Measurements from ENCODE around the gene KLHDC7B.

KLHDC7B gene

DNA sequence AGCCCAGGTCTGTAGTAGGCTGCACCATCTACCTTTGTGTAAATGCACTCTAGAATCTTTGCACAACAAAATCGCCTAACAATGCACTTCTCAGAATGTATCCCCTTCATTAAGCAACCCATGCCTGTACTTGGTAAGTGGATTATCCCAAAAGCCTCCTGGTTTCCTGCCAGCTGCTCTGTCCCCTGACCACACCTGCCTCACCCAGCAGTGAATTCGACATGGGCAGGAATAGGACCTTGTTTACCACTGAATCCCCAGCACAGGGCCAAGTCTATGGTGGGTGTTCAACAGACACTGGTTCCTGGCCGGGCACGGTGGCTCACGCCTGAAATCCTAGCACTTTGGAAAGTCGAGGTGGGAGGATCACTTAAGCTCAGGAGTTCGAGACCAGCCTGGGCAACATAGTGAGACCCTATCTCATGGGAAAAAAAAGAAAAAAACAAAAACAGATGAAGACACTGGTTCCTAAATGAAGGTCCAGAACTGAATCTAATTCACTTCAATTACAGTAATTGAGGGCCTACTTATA is 22.1 kb downstream of the KLHDC7B start:
- H3K27ac ChIP-seq: peak overlapping the region; percentile 72
- TF ChIP-seq, protein P1, sequence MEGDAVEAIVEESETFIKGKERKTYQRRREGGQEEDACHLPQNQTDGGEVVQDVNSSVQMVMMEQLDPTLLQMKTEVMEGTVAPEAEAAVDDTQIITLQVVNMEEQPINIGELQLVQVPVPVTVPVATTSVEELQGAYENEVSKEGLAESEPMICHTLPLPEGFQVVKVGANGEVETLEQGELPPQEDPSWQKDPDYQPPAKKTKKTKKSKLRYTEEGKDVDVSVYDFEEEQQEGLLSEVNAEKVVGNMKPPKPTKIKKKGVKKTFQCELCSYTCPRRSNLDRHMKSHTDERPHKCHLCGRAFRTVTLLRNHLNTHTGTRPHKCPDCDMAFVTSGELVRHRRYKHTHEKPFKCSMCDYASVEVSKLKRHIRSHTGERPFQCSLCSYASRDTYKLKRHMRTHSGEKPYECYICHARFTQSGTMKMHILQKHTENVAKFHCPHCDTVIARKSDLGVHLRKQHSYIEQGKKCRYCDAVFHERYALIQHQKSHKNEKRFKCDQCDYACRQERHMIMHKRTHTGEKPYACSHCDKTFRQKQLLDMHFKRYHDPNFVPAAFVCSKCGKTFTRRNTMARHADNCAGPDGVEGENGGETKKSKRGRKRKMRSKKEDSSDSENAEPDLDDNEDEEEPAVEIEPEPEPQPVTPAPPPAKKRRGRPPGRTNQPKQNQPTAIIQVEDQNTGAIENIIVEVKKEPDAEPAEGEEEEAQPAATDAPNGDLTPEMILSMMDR (IDR thresholded peaks at IDR 0.05): no peak
- TF ChIP-seq ZFX (IDR thresholded peaks at IDR 0.05; ENCODE audit: borderline replicate concordance): no peak

DNA sequence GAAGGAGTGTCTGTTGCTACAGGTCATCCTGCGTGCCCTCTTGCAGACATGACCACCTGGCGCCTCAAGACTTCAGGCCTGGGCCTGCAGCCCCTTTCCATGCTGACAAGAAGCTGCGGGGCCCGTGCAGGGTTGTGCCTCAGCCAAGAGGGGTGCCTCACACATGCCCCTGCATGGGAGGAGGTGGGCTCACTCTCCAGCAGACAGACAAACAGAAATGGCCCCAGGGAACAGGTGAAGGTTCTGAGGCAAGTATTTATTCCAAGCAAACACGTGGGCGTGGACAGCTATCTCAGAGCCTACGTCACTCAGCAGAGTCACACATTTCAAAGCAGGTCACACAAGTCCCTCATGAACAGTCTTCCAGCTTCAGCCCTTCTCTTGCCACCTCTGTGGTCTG is 22.9 kb downstream of the KLHDC7B start:
- H3K27ac ChIP-seq: peak overlapping the region; percentile 72
- TF ChIP-seq, protein P1 (IDR thresholded peaks at IDR 0.05): no peak
- no peak for TF ChIP-seq ZFX (IDR thresholded peaks at IDR 0.05; ENCODE audit: borderline replicate concordance)

DNA sequence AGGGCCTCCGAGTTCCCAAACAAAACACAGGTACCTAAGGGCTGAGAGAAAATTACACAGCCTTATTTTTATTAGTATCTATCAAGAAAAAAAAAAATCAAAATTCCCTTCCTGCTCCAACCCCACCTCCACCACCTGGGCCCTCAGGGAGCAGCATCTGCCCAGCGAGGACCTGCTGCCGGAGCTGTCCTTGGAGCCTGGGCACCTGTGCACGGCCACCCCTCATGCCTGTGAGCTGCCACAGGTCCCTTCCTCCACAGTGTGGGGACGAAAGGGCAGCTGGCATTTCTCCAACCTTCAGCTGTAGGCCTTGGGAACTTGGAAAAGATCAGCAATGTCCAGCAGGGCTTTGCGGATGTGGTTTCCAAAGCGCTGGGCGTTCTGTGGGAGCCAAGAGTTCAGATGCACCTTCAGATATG is 23.4 kb downstream of the KLHDC7B start:
- TF ChIP-seq ZFX (IDR thresholded peaks at IDR 0.05; ENCODE audit: borderline replicate concordance): no peak
- TF ChIP-seq, protein P1 (IDR thresholded peaks at IDR 0.05): no peak
- peak overlapping the region; percentile 72 for H3K27ac ChIP-seq

DNA sequence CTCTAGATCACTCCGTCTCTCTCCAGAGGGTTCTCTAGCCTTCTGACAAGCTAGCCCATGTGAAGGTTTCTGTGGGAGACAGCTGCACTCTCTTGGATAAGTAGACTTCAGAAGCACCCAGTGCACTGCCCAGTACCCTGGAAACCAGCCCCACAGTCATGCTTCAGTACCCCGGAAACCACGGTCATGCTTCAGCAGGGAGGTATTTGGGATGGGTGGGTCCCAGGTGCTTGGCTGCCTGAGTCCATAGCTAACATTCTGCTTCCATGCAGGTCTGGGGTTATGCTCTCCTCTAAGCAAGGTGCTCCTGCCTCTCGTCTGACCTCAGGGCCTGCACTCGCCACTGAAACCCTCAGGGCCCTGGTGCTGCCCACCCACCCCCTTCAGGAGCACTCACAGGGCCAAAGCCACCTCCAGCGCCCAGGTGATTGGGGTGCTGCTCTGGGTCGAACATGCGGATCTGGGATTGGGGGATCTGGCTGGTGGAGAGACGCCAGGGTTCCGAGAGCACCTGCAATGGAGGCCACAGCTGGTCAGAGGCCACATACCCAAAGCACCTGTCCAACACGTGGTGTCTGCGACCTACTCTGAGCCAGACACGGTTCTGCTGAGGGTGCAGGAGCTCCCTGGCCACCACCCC is 24.3 kb downstream of the KLHDC7B start:
- peak overlapping the region; percentile 72 for H3K27ac ChIP-seq
- TF ChIP-seq, protein P1 (IDR thresholded peaks at IDR 0.05): no peak
- TF ChIP-seq ZFX (IDR thresholded peaks at IDR 0.05; ENCODE audit: borderline replicate concordance): no peak

DNA sequence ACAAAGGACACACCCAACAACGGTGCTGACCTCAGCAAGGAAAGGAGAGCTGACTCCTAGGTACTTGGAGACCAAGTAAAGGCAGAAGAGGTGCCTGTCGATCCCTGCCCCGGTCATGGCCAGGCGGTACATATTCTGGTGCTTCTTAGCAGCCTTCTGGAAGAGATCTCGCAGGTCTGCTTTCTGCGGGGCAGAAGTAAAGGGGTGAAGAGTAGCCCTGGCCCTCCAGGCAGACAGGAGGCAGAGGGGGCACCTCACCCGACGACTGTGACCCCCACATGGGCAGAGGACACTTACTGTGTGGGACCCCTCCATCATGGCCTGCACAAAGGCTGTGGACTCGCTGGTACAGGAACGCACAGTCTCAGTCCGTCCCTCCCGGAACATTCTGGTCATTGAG is 25.2 kb downstream of the KLHDC7B start:
- no peak overlapping the region for H3K27ac ChIP-seq
- TF ChIP-seq, protein P1 (IDR thresholded peaks at IDR 0.05): no peak
- TF ChIP-seq ZFX (IDR thresholded peaks at IDR 0.05; ENCODE audit: borderline replicate concordance): no peak

DNA sequence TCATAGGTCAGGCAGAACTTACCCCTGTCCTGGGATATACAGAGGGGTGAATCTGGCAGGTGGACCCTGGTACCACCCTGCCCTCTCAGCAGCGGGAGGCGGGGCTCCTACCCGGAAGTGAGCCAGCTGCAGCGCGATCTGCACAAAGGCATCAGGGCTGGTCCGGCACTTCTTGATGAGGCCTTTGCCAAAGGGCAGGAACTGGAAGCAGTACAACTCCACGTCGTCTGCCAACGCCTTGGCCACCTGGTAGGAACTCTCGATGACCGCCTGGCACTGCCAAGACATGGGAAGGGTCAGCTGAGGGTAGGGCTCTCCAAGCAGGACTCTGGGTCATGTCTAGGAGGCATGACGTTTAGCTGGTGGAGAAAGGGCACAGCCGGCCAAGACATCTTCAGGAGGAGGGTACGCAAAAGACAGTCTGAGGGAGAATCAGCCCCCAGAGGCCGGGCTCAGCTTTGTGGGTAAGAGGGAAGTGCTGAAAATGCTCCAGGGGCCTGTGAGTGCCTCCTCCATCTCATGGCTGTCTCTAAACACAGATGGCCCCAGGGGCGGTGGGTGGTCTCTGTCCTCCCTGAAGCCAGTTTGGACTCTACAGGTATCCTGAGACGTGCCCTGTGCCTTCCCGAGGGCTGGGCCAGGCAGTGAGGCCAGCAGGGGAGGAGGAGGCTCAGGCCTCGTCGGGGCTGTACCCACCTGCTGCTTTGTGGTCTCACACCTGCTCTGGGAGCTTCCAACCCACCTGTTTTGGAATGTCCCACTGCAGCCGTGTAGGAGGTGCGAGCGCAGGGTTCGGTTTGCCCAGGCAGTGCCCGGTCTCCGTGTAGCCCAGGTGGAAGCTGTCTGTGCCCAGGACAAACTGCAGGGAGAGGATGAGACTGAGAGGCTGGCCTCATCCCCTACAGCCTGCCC is 25.8 kb downstream of the KLHDC7B start:
- no peak overlapping the region for H3K27ac ChIP-seq
- TF ChIP-seq ZFX (IDR thresholded peaks at IDR 0.05; ENCODE audit: borderline replicate concordance): no peak
- TF ChIP-seq, protein P1 (IDR thresholded peaks at IDR 0.05): no peak
